ENCODE data around the gene C7orf33. TPM values are rescaled to one million over a fixed set of nuclear protein-coding genes. Genes with fewer than 3 reads are reported as not detected.

Gene C7orf33
- total RNA-seq, 2 donors from 2014 or later, result not detected

DNA sequence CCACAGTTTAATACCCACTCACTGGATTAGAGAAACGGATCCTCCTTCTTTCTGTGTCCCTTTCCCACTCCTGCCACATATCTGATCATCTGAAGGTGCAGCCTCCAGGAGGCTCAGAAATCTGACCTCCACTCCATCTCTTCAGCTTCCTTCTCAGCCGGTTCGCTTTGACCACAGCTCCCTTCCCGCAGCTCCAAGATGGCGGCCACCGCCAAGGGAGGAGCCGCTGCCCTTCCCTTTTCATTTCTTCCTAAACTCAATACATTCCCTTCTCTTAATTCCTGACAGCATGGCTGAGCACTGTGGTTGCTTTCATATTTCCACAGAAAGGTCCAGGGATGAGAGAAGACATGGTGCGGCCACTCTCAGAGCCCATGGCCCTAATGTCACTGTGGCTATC is 43.7 kb upstream of the C7orf33 start:
- Histone ChIP-seq H3K36me3 (no peaks in the 10 kb centered on the region), H3K9me3 (no peaks in the 10 kb centered on the region), H3K4me1 (ENCODE audit: control insufficient read depth in 1 of 2, low read depth in 2 of 2) (no peaks in the 10 kb centered on the region), H3K4me3 (no peak overlapping the region), H3K27me3 (replicated peaks; ENCODE audit: insufficient read depth) (no peaks in the 10 kb centered on the region), H3K27ac (no peak overlapping the region)
- ATAC-seq (ENCODE audit: insufficient number of reproducible peaks, low FRiP score, low read depth) (no peak), DNase-seq (ENCODE audit: low spot score) (no peak)
- TF ChIP-seq, protein P1, sequence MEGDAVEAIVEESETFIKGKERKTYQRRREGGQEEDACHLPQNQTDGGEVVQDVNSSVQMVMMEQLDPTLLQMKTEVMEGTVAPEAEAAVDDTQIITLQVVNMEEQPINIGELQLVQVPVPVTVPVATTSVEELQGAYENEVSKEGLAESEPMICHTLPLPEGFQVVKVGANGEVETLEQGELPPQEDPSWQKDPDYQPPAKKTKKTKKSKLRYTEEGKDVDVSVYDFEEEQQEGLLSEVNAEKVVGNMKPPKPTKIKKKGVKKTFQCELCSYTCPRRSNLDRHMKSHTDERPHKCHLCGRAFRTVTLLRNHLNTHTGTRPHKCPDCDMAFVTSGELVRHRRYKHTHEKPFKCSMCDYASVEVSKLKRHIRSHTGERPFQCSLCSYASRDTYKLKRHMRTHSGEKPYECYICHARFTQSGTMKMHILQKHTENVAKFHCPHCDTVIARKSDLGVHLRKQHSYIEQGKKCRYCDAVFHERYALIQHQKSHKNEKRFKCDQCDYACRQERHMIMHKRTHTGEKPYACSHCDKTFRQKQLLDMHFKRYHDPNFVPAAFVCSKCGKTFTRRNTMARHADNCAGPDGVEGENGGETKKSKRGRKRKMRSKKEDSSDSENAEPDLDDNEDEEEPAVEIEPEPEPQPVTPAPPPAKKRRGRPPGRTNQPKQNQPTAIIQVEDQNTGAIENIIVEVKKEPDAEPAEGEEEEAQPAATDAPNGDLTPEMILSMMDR (IDR thresholded peaks at IDR 0.05), result no peak

DNA sequence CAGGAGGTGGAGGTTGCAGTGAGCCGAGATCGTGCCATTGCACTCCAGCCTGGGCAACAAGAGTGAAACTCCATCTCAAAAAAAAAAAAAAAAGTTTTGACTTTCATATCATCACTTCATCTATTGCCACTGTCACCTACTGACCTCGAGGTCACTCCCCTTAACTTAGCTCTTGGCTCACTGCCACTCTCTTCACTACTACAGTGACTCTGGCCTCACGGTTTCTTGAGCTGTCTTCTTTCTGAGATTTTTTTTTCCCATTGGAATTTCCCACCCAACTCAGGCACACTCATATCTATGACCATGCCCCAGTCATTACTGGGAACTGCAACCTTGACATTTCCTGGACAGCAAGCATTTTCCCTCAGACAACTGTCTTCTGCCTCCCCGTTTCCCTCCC is 42.6 kb upstream of the C7orf33 start:
- DNase-seq (ENCODE audit: low spot score), result no peak
- H3K27me3 ChIP-seq (replicated peaks; ENCODE audit: insufficient read depth), result no peaks in the 10 kb centered on the region
- H3K36me3 ChIP-seq, result no peaks in the 10 kb centered on the region
- H3K27ac ChIP-seq, result no peak overlapping the region
- TF ChIP-seq, protein P1 (IDR thresholded peaks at IDR 0.05), result no peak
- ATAC-seq (ENCODE audit: insufficient number of reproducible peaks, low FRiP score, low read depth), result no peak
- H3K4me1 ChIP-seq (ENCODE audit: control insufficient read depth in 1 of 2, low read depth in 2 of 2), result no peaks in the 10 kb centered on the region
- H3K9me3 ChIP-seq, result no peaks in the 10 kb centered on the region
- no peak overlapping the region for H3K4me3 ChIP-seq

DNA sequence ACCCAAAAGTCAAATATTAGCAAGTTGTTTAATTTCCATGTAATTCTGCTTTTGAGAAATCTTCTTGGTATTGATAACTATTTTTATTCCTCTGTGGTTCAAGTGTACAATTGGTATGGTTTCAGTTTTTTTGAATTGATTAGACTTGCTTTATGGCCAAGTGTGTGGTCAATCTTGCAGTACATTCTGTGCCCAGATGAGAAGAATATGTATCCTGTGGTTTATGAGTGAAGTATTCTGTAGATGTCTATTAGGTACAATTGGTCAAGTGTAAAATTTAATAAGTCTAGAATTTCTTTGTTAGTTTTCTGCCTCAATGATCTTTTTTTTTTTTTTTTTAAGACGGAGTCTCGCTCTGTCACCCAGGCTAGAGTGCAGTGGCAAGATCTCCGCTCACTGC is 36.6 kb upstream of the C7orf33 start:
- H3K4me3 ChIP-seq, result no peak overlapping the region
- H3K9me3 ChIP-seq, result no peaks in the 10 kb centered on the region
- TF ChIP-seq, protein P1 (IDR thresholded peaks at IDR 0.05), result no peak
- H3K27me3 ChIP-seq (replicated peaks; ENCODE audit: insufficient read depth), result no peaks in the 10 kb centered on the region
- ATAC-seq (ENCODE audit: insufficient number of reproducible peaks, low FRiP score, low read depth) (no peak), DNase-seq (ENCODE audit: low spot score) (no peak)
- no peaks in the 10 kb centered on the region for H3K36me3 ChIP-seq
- H3K27ac ChIP-seq, result no peak overlapping the region
- H3K4me1 ChIP-seq (ENCODE audit: control insufficient read depth in 1 of 2, low read depth in 2 of 2), result no peaks in the 10 kb centered on the region

DNA sequence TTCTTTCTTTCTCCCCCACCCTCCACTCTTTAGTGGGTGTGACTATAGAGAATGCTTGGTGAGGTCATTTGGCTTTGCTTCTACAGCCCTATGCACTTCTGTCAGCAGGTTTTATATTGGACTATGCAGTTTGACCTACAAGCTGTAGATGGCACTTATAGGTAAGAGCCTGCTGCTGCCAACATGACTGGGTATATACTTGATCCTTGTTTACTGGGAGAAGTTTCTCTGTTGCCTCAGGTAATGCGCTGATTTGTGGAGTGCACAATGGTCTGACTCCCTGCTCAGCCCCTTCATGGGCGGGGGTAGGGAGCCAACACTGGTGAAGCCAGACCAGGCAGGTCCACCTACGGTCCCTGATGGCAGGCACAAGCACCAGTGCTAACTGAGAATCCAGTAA is 33.7 kb upstream of the C7orf33 start:
- Histone ChIP-seq H3K36me3 (no peaks in the 10 kb centered on the region), H3K4me3 (no peak overlapping the region), H3K27ac (no peak overlapping the region), H3K4me1 (ENCODE audit: control insufficient read depth in 1 of 2, low read depth in 2 of 2) (no peaks in the 10 kb centered on the region), H3K9me3 (no peaks in the 10 kb centered on the region), H3K27me3 (replicated peaks; ENCODE audit: insufficient read depth) (no peaks in the 10 kb centered on the region)
- ATAC-seq (ENCODE audit: insufficient number of reproducible peaks, low FRiP score, low read depth) (no peak), DNase-seq (ENCODE audit: low spot score) (no peak)
- TF ChIP-seq, protein P1 (IDR thresholded peaks at IDR 0.05), result no peak

DNA sequence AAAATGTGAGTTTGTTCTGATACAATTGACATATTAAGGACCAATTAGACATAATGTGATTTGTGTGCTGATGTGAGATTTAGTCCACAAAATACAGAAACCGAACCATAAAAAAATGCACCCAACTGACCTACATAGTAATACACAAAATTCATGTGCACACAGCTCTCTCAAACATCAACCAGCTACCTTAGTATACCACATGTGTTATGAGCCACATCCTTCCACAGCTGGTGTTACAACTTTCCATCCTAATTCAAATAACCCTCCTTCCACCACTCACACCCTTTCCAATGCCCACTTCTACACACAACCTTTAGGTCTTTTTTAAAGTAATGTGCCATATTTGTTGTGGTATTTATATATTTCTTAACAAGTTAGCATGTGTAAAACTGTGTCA is 31.7 kb upstream of the C7orf33 start:
- no peaks in the 10 kb centered on the region for H3K36me3 ChIP-seq
- H3K4me3 ChIP-seq, result no peak overlapping the region
- H3K4me1 ChIP-seq (ENCODE audit: control insufficient read depth in 1 of 2, low read depth in 2 of 2), result peaks cover 1 to 4% of the 10 kb centered on the region in 2 donors
- no peak overlapping the region for H3K27ac ChIP-seq
- H3K9me3 ChIP-seq, result no peaks in the 10 kb centered on the region
- no peaks in the 10 kb centered on the region for H3K27me3 ChIP-seq (replicated peaks; ENCODE audit: insufficient read depth)
- TF ChIP-seq, protein P1 (IDR thresholded peaks at IDR 0.05), result no peak
- no peak for DNase-seq (ENCODE audit: low spot score)
- ATAC-seq (ENCODE audit: insufficient number of reproducible peaks, low FRiP score, low read depth), result no peak

Measured in thoracic aorta (tissue), 2 donors.